Karpas-422 (cell line): ENCODE results near the gene LIMS1. TPM values are rescaled to one million over a fixed set of nuclear protein-coding genes. Genes with fewer than 3 reads are reported as not detected.

Experiments used
- DNase-seq: peaks from one replicate; pipeline ENCODE4 v3.0.0-alpha.2; 2015
- H2AFZ ChIP-seq: fragments of 200-600 bp; sonication (generic); 2 replicates; pipeline ENCODE4 v1.6.1; 2014; ENCODE audit warnings: antibody characterized with exemption, low read length, mixed read lengths
- H3K27ac ChIP-seq: fragments of 200-600 bp; sonication (generic); 2 replicates; pipeline ENCODE4 v1.5.1; 2014; ENCODE audit warnings: mild to moderate bottlenecking, low read length, moderate library complexity
- H3K27me3 ChIP-seq: fragments of 200-600 bp; sonication (generic); 2 replicates; pipeline ENCODE4 v1.6.1; 2014; ENCODE audit warnings: low read length, mixed read lengths
- H3K36me3 ChIP-seq: fragments of 200-600 bp; sonication (generic); 2 replicates; pipeline ENCODE4 v1.6.1; 2014; ENCODE audit warnings: low read length, mixed read lengths; ENCODE audit not compliant: insufficient read depth
- H3K4me1 ChIP-seq: fragments of 200-600 bp; sonication (generic); 2 replicates; pipeline ENCODE4 v1.6.1; 2014; ENCODE audit warnings: mild to moderate bottlenecking, low read length, mixed read lengths
- H3K4me2 ChIP-seq: fragments of 200-600 bp; sonication (generic); 2 replicates; pipeline ENCODE4 v1.6.1; 2014; ENCODE audit warnings: low read length, low read depth, mild to moderate bottlenecking; ENCODE audit not compliant: poor library complexity, severe bottlenecking
- H3K4me3 ChIP-seq: fragments of 200-600 bp; sonication (generic); 2 replicates; pipeline ENCODE4 v1.5.1; 2014; ENCODE audit warnings: mild to moderate bottlenecking, antibody characterized with exemption, low read length, mixed read lengths
- H3K79me2 ChIP-seq: fragments of 200-600 bp; sonication (generic); 2 replicates; pipeline ENCODE4 v1.6.1; 2014; ENCODE audit warnings: mild to moderate bottlenecking, low read length, mixed read lengths
- H3K9ac ChIP-seq: fragments of 200-600 bp; sonication (generic); 2 replicates; pipeline ENCODE4 v1.6.0; 2014; ENCODE audit warnings: low read length
- H3K9me2 ChIP-seq: fragments of 200-600 bp; sonication (generic), shearing (Covaris generic); replicated peaks from 2 replicates; pipeline ENCODE4 v1.6.0; 2014; ENCODE audit warnings: mild to moderate bottlenecking, low read length, moderate library complexity; ENCODE audit not compliant: insufficient read depth
- H3K9me3 ChIP-seq: fragments of 300-700, 200-600 bp; sonication (generic); 2 replicates; pipeline ENCODE4 v1.6.1; 2014; ENCODE audit warnings: low read length, mixed read lengths
- H4K20me1 ChIP-seq: fragments of 200-600 bp; sonication (generic); 2 replicates; pipeline ENCODE4 v1.6.1; 2014; ENCODE audit warnings: mild to moderate bottlenecking, antibody characterized with exemption, low read length, low read depth; ENCODE audit not compliant: insufficient read depth
- total RNA-seq: library from RNA; depleted of rRNA; stranded (reverse); fragments of >200 nt; shearing (Covaris generic); gene quantifications from 2 replicates; pipeline ENCODE4 v1.2.3, GENCODE V29; 2014; ENCODE audit warnings: low replicate concordance

LIMS1 gene
- total RNA-seq, 1 experiment from 2014 or later, result 9.7 TPM

DNA sequence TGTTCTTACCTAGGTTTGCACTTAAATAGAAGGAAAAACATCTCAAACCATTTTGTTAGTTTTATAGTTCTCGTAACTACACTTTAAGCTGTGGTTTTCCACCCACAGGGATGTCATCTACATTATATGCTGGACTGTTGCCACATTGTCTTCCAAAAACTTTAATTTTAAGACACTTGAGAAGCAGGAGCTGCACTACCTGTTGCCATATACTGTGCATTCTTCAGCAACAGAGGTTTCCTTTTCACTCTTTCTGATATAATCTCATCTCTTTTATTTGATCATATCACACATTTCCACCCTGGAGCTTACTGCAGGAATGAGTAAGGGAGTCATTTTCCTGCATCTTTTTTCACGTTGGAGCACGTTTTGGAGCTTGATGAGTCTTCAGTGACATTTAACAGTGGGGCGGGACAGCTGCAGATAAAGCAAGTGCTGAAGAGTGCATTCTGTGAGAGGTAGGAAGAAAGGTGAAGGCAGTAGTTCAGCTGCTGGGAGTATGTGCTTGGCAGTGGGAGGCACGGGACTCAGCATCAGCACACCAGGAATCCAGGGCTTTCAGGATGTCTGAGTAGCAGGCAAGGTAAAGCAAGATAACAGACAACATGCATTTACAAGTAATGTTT lies 3.8 kb downstream of the LIMS1 start:
- Histone ChIP-seq H3K4me2 (no peak overlapping the region), H3K79me2 (no peaks in the 10 kb centered on the region; the same call in 1 of the 2 replicates), H3K27ac (no peak overlapping the region), H3K4me3 (no peak overlapping the region), H2AFZ (no peak overlapping the region), H3K27me3 (no peaks in the 10 kb centered on the region), H4K20me1 (peaks cover 11% of the 10 kb centered on the region; the same call in 1 of the 2 replicates), H3K9me2 (no peaks in the 10 kb centered on the region), H3K9ac (no peak overlapping the region), H3K9me3 (no peaks in the 10 kb centered on the region), H3K36me3 (no peaks in the 10 kb centered on the region), H3K4me1 (peaks cover 17% of the 10 kb centered on the region)
- peak; percentile 33 for DNase-seq

DNA sequence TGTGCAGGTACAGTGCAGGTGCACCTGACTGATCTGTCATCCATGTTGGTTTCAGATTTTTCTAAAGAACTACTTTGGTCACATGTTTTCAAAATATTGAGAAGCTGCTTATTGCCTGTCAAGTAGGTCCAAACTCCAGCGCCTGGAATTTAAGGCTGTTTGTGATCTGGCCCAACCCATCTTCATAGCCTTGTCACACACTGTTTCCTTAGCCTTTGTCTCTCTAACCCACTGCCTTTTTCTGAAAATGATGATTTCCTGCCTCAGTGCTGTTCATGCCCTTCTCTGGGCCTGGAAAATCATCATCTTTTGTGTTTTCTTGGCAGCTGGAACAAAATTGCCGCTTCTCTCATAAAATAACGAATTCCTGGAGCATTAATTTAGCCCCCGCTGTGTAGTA lies 7.2 kb downstream of the LIMS1 start:
- Histone ChIP-seq H3K4me2 (no peak overlapping the region), H3K79me2 (no peaks in the 10 kb centered on the region)

DNA sequence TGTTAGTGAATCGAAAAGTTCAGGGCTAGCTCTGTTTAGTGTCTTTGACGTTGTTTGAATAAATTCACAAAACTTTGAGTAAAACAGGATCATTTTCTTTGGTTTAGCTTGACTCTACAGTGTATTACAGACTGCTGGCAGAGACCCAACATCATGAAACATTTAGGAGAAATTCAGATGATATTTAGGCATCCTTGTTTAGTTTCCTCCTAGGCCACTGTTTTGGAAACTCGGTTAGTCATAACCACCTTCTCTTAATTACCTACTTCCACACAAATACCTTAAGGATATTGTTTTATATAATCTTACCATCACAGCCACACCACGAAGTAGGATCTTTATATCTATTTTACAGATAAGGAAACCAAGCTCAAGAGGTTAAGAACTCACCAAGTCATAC lies 7.8 kb downstream of the LIMS1 start:
- Histone ChIP-seq H3K79me2 (no peaks in the 10 kb centered on the region), H3K4me2 (no peak overlapping the region), H3K36me3 (no peaks in the 10 kb centered on the region), H3K4me3 (no peak overlapping the region), H3K4me1 (no peaks in the 10 kb centered on the region), H3K9me3 (no peaks in the 10 kb centered on the region), H3K9ac (no peak overlapping the region), H3K27ac (no peak overlapping the region), H3K9me2 (no peaks in the 10 kb centered on the region), H4K20me1 (peaks cover 16% of the 10 kb centered on the region; the same call in 1 of the 2 replicates), H2AFZ (no peak overlapping the region), H3K27me3 (no peaks in the 10 kb centered on the region)
- DNase-seq, result peak; percentile 7

More for the DNA sequence above, 7.2 kb downstream of the LIMS1 start:
- no peak overlapping the region for H3K4me3 ChIP-seq
- DNase-seq, result no peak
- H3K9me2 ChIP-seq, result no peaks in the 10 kb centered on the region
- H4K20me1 ChIP-seq, result peaks cover 11% of the 10 kb centered on the region; the same call in 1 of the 2 replicates
- H2AFZ ChIP-seq, result no peak overlapping the region
- no peaks in the 10 kb centered on the region for H3K4me1 ChIP-seq
- H3K9ac ChIP-seq, result no peak overlapping the region
- H3K27ac ChIP-seq, result no peak overlapping the region
- H3K9me3 ChIP-seq, result no peaks in the 10 kb centered on the region
- H3K27me3 ChIP-seq, result no peaks in the 10 kb centered on the region
- H3K36me3 ChIP-seq, result no peaks in the 10 kb centered on the region

DNA sequence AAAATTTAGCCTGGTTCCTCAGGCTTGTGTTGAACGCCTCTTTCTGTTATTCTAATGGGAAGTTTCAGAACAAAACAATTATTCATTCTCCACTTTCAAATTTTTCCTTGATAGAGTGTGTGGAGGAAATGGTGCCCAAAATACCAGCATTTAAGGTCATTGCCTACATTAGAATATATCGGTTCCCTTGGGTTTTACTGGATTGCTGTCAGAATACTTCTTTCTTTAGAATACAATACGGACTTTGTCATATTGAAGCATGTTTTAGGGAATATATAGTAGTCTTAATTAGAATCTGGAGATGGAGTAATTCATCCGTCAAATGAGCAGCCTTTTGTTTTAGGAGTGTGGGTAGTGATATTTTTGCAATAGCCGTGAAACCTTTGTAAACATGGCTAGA lies 13.3 kb downstream of the LIMS1 start:
- no peak overlapping the region for H3K9ac ChIP-seq
- H3K9me2 ChIP-seq, result no peaks in the 10 kb centered on the region
- no peaks in the 10 kb centered on the region for H3K36me3 ChIP-seq
- H4K20me1 ChIP-seq, result peaks cover 16% of the 10 kb centered on the region
- no peak overlapping the region for H3K4me2 ChIP-seq
- no peaks in the 10 kb centered on the region for H3K79me2 ChIP-seq
- no peaks in the 10 kb centered on the region for H3K9me3 ChIP-seq
- no peaks in the 10 kb centered on the region for H3K27me3 ChIP-seq
- H2AFZ ChIP-seq, result no peak overlapping the region
- H3K4me1 ChIP-seq, result peaks cover 3% of the 10 kb centered on the region; the same call in 1 of the 2 replicates
- peak; percentile 30 for DNase-seq
- H3K27ac ChIP-seq, result no peak overlapping the region
- H3K4me3 ChIP-seq, result no peak overlapping the region

DNA sequence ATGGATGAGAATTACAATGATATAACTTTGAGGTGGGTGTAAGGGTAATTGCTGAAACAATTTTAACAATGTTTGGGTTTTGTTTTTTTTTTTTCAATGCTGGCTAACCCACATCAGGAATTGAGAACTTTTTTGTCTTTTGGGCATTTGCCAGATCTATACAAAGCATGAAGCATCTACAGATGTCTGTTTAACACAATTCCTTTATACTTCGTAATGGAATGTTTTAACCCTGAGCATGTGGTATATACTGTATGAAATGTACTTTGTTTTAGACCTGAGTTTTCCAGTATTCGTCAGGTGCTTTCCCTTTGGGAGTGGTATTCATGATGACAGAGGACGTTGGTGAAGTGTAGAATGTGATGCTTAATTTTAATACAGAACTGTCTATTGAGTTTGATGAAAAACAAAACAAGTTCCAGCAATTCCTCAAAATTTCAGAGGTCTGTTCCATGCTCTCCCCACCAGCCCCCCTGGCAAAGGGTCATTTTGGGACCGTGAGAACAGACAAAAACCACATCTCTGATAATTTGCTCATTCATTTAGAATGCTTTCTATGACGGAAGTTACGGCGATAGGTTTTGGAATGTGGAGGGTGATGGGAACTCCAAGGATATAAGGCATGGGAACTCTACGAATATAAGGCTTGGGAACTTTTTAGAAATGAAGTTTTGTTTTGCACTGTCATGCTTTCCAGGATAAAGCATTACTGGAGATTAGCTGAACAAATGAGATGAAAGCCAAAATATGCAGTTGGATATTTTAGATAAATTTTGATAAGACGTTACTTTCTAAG lies 14.1 kb downstream of the LIMS1 start:
- Histone ChIP-seq H3K4me2 (no peak overlapping the region), H3K27me3 (no peaks in the 10 kb centered on the region), H3K4me1 (peaks cover 3% of the 10 kb centered on the region; the same call in 1 of the 2 replicates), H3K9me3 (no peaks in the 10 kb centered on the region), H4K20me1 (peaks cover 19% of the 10 kb centered on the region), H3K36me3 (no peaks in the 10 kb centered on the region), H3K9ac (no peak overlapping the region), H2AFZ (no peak overlapping the region), H3K4me3 (no peak overlapping the region), H3K27ac (no peak overlapping the region), H3K9me2 (no peaks in the 10 kb centered on the region), H3K79me2 (no peaks in the 10 kb centered on the region)
- peak; percentile 23 for DNase-seq

DNA sequence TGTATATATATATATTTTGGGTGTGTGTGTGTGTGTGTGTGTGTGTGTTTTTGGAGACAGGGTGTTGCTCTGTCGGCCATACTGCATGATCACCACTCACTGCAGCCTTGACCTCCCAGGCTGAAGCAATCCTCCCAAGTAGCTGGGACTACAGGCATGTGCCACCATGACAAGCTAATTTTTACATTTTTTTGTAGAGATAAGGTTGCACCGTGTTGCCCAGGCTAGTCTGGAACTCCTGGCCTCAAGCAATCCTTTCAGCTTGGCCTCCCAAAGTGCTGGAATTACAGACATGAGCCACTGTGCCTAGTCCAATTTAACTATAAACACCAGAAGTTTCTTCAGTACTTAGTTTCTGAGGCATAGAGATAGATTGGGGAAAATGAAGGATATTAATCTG lies 18.3 kb downstream of the LIMS1 start:
- Histone ChIP-seq H3K27me3 (no peaks in the 10 kb centered on the region), H3K9me3 (no peaks in the 10 kb centered on the region), H3K9ac (no peak overlapping the region), H3K4me2 (no peak overlapping the region), H4K20me1 (peaks cover 29% of the 10 kb centered on the region), H3K9me2 (no peaks in the 10 kb centered on the region), H2AFZ (no peak overlapping the region), H3K4me1 (peaks cover 3% of the 10 kb centered on the region; the same call in 1 of the 2 replicates), H3K4me3 (no peak overlapping the region), H3K27ac (no peak overlapping the region), H3K79me2 (no peaks in the 10 kb centered on the region), H3K36me3 (no peaks in the 10 kb centered on the region)
- DNase-seq, result no peak

DNA sequence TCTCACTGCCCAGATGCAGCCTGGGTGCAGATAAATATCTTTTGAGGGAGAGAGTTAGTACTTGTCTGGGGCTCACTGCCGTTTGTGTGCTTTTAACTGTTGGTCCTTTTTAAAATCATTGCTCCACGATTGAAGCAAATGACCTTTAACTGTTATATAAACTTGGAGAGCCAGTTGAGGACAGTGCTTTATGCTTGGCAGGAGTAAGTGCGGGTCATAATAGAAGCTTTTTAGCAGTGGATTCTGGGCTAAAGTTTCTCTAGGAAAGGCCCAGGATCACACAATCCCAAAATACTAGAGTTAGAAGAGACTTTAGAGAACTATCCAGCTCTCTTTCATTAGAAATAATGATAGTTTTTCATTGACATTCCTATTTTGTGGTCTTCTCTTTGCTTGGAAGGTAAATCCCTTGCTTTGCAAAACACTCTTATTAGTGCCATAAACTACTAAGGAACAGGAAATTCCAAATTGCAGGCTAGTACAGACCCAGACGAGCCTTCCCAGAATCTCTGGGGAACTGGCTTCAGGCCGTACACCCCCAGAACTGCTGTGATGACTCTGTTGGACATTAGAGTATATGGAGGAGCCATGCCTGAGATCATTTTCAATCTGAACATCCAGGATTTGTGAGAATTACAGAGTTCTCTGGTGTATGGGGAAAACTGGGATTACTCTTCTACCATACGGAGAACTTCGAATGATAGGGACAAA lies 19.1 kb downstream of the LIMS1 start:
- no peaks in the 10 kb centered on the region for H3K9me3 ChIP-seq
- no peak overlapping the region for H2AFZ ChIP-seq
- no peak overlapping the region for H3K4me3 ChIP-seq
- H3K9ac ChIP-seq, result no peak overlapping the region
- peaks cover 3% of the 10 kb centered on the region; the same call in 1 of the 2 replicates for H3K4me1 ChIP-seq
- no peak overlapping the region for H3K27ac ChIP-seq
- peaks cover 21% of the 10 kb centered on the region for H4K20me1 ChIP-seq
- DNase-seq, result no peak
- no peak overlapping the region for H3K4me2 ChIP-seq
- H3K36me3 ChIP-seq, result no peaks in the 10 kb centered on the region
- H3K79me2 ChIP-seq, result no peaks in the 10 kb centered on the region
- no peaks in the 10 kb centered on the region for H3K27me3 ChIP-seq
- no peaks in the 10 kb centered on the region for H3K9me2 ChIP-seq

DNA sequence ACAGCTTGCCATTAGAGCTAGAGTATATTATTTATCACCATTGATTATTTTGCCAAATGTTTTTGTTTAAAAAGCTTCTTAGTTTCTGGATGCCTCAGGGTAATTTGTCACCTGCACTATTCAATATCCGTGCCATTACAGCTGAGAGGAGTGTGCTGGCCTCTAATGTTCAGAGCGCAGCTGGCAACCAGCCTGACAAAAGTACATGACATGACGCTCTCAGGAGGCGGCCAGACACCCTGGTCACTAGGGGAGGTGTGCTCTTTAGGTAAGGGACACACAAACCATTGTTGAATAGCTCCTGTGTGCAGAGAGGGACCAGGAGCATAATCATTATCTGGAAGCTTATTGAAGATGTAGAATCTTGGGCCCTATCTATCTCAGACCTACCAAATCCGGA lies 20.3 kb downstream of the LIMS1 start:
- H3K4me1 ChIP-seq, result peaks cover 2% of the 10 kb centered on the region; the same call in 1 of the 2 replicates
- H3K36me3 ChIP-seq, result no peaks in the 10 kb centered on the region
- no peak overlapping the region for H3K27ac ChIP-seq
- H3K4me3 ChIP-seq, result no peak overlapping the region
- no peaks in the 10 kb centered on the region for H3K9me3 ChIP-seq
- no peaks in the 10 kb centered on the region for H3K27me3 ChIP-seq
- no peaks in the 10 kb centered on the region for H3K79me2 ChIP-seq
- H4K20me1 ChIP-seq, result peaks cover 30% of the 10 kb centered on the region
- no peak overlapping the region for H3K9ac ChIP-seq
- H3K9me2 ChIP-seq, result no peaks in the 10 kb centered on the region
- DNase-seq, result no peak
- no peak overlapping the region for H3K4me2 ChIP-seq
- H2AFZ ChIP-seq, result no peak overlapping the region
